Measurements from ENCODE around the gene CRACR2A.

The CRACR2A gene

GRCh38 chr12:3681595-3682061 lies 71.3 kb downstream of the CRACR2A start:
- no peak for DNase-seq (ENCODE audit: extremely low spot score)
- POLR2A ChIA-PET: no interaction called here
- CTCF ChIA-PET: interaction anchor here (0.7 to 0.8 kb wide), 2 partner anchors 8 to 40 kb away, joined by 3 read pairs; no protein-coding TSS in a partner anchor
- TF ChIP-seq ARNT (IDR thresholded peaks at IDR 0.05) (no peak), TARDBP (IDR thresholded peaks at IDR 0.05) (no peak)

GRCh38 chr12:3680919-3681594 lies 71.9 kb downstream of the CRACR2A start:
- no peak for TF ChIP-seq NFRKB (IDR thresholded peaks at IDR 0.05)
- TF ChIP-seq FOXM1 (IDR thresholded peaks at IDR 0.05; ENCODE audit: borderline replicate concordance): no peak
- no peak for TF ChIP-seq CTBP1 (IDR thresholded peaks at IDR 0.05; ENCODE audit: borderline replicate concordance)
- TF ChIP-seq FOXA1 (IDR thresholded peaks at IDR 0.05): no peak
- TF ChIP-seq SP1 (IDR thresholded peaks at IDR 0.05): no peak
- TF ChIP-seq ARNT (IDR thresholded peaks at IDR 0.05): no peak
- no peak for TF ChIP-seq TARDBP (IDR thresholded peaks at IDR 0.05)
- no peak for TF ChIP-seq PKNOX1 (IDR thresholded peaks at IDR 0.05)
- TF ChIP-seq HDGF (IDR thresholded peaks at IDR 0.05; ENCODE audit: borderline replicate concordance): no peak
- ChIA-PET CTCF (interaction anchor here (0.7 kb wide), 1 partner anchor 39 kb away, joined by 3 read pairs; no protein-coding TSS in a partner anchor), POLR2A (no interaction called here)
- no peak for DNase-seq (ENCODE audit: extremely low spot score)

- DNase-seq (ENCODE audit: extremely low spot score): no peak
- ChIA-PET POLR2A (no interaction called here), CTCF (interaction anchor here (0.6 to 0.7 kb wide), 2 partner anchors 63 to 1178 kb away, joined by 3 read pairs; no protein-coding TSS in a partner anchor)
- TF ChIP-seq ELF4 (IDR thresholded peaks at IDR 0.05) (no peak), HDGF (IDR thresholded peaks at IDR 0.05; ENCODE audit: borderline replicate concordance) (no peak), BHLHE40 (IDR thresholded peaks at IDR 0.05; ENCODE audit: borderline replicate concordance) (no peak), SP1 (IDR thresholded peaks at IDR 0.05) (no peak), SUZ12 (IDR thresholded peaks at IDR 0.05) (no peak), LEF1 (IDR thresholded peaks at IDR 0.05; ENCODE audit: borderline replicate concordance) (no peak)
These were observed 73.1 kb downstream of the CRACR2A start for GRCh38 chr12:3679831-3680230.

GRCh38 chr12:3677609-3678008 lies 75.3 kb downstream of the CRACR2A start:
- no peak for TF ChIP-seq ARNT (IDR thresholded peaks at IDR 0.05)
- TF ChIP-seq HDGF (IDR thresholded peaks at IDR 0.05; ENCODE audit: borderline replicate concordance): no peak
- no peak for TF ChIP-seq LEF1 (IDR thresholded peaks at IDR 0.05; ENCODE audit: borderline replicate concordance)
- no peak for TF ChIP-seq PKNOX1 (IDR thresholded peaks at IDR 0.05)
- no peak for TF ChIP-seq FOXA1 (IDR thresholded peaks at IDR 0.05)
- TF ChIP-seq ZNF384 (IDR thresholded peaks at IDR 0.05): no peak
- ChIA-PET CTCF (no interaction called here), POLR2A (no interaction called here)
- no peak for DNase-seq (ENCODE audit: extremely low spot score)

GRCh38 chr12:3673981-3674708 lies 78.8 kb downstream of the CRACR2A start:
- TF ChIP-seq PKNOX1 (IDR thresholded peaks at IDR 0.05): peak; percentile 70
- TF ChIP-seq ZNF384 (IDR thresholded peaks at IDR 0.05): no peak
- CTCF ChIA-PET: interaction anchor here (1.2 kb wide), 1 partner anchor 8 kb away, joined by 3 read pairs; no protein-coding TSS in a partner anchor
- no peak for DNase-seq (ENCODE audit: extremely low spot score)
- POLR2A ChIA-PET: interaction anchor here (0.6 kb wide), 1 partner anchor 10 kb away, joined by 3 read pairs; no protein-coding TSS in a partner anchor

GRCh38 chr12:3672113-3672509 lies 80.8 kb downstream of the CRACR2A start:
- DNase-seq (ENCODE audit: extremely low spot score): no peak
- CTCF ChIA-PET: no interaction called here
- no peak for TF ChIP-seq L3MBTL2 (conservative IDR thresholded peaks at IDR 0.05)
- no peak for TF ChIP-seq LEF1 (IDR thresholded peaks at IDR 0.05; ENCODE audit: borderline replicate concordance)
- no peak for TF ChIP-seq ELF4 (IDR thresholded peaks at IDR 0.05)
- no peak for TF ChIP-seq SP1 (IDR thresholded peaks at IDR 0.05)
- TF ChIP-seq ZNF384 (IDR thresholded peaks at IDR 0.05): no peak
- TF ChIP-seq BHLHE40 (IDR thresholded peaks at IDR 0.05; ENCODE audit: borderline replicate concordance): no peak
- TF ChIP-seq FOXK2 (IDR thresholded peaks at IDR 0.05): no peak
- no peak for TF ChIP-seq FOXA1 (IDR thresholded peaks at IDR 0.05)
- no peak for TF ChIP-seq PKNOX1 (IDR thresholded peaks at IDR 0.05)
- no peak for TF ChIP-seq ARNT (IDR thresholded peaks at IDR 0.05)
- no peak for TF ChIP-seq FOXM1 (IDR thresholded peaks at IDR 0.05; ENCODE audit: borderline replicate concordance)
- TF ChIP-seq NFRKB (IDR thresholded peaks at IDR 0.05): no peak
- no peak for TF ChIP-seq CTBP1 (IDR thresholded peaks at IDR 0.05; ENCODE audit: borderline replicate concordance)
- TF ChIP-seq HDGF (IDR thresholded peaks at IDR 0.05; ENCODE audit: borderline replicate concordance): no peak
- TF ChIP-seq TARDBP (IDR thresholded peaks at IDR 0.05): no peak
- TF ChIP-seq SUZ12 (IDR thresholded peaks at IDR 0.05): no peak
- POLR2A ChIA-PET: no interaction called here

All from HEK293T (cell line).